Liver (tissue), 3 donors: ENCODE results near the gene APOBEC3B.
"Not testable (repeated sequence)": the region's sequence is repeated elsewhere in the genome, so short reads cannot be mapped to it uniquely, and the experiment has no call there.

Experiments used
- CTCF ChIP-seq: fragments of 150-350 bp; IDR thresholded peaks from 2 replicates; pipeline ENCODE4 v1.5.1; 2017; ENCODE audit warnings: improper control_type of control experiment, low read depth, low read length; ENCODE audit not compliant: missing input control
- RAD21 ChIP-seq, 2 donors: IDR thresholded peaks; 2 replicates each; pipeline ENCODE4 v1.6.1; 2016; ENCODE audit warnings: antibody characterized with exemption in 2 of 2, mild to moderate bottlenecking in 2 of 2
- SP1 ChIP-seq: IDR thresholded peaks from 2 replicates; pipeline ENCODE4 v1.6.1; 2018; ENCODE audit warnings: antibody characterized with exemption, mild to moderate bottlenecking
- YY1 ChIP-seq: IDR thresholded peaks from 2 replicates; pipeline ENCODE4 v1.6.1; 2016; ENCODE audit warnings: antibody characterized with exemption, mild to moderate bottlenecking
- donor health status: healthy.
- donor health status: healthy.

GRCh38 chr22:38980587-38980986 lies 1.6 kb upstream of the APOBEC3B start:
- TF ChIP-seq CTCF; RAD21 (IDR thresholded peaks at IDR 0.05); YY1; SP1: not testable (repeated sequence)
